SU-DHL-6 (cell line): ENCODE data around the gene HSPE1.

Experiments used
- H2AFZ ChIP-seq: fragments of 200-600 bp; sonication (generic); 2 replicates; pipeline ENCODE4 v1.6.1; 2014; ENCODE audit warnings: low read depth, mild to moderate bottlenecking, moderate library complexity, mixed read lengths, antibody characterized with exemption, low read length; ENCODE audit not compliant: severe bottlenecking
- H3F3A ChIP-seq: fragments of 200-600 bp; shearing (Covaris generic); 2 replicates; pipeline ENCODE4 v1.6.0; 2016; ENCODE audit warnings: antibody characterized with exemption, mild to moderate bottlenecking; ENCODE audit not compliant: insufficient read depth
- H3K27ac ChIP-seq: fragments of 200-600 bp; sonication (generic); 2 replicates; pipeline ENCODE4 v1.5.1; 2016; ENCODE audit warnings: low read depth, mild to moderate bottlenecking, low read length, moderate library complexity, mixed read lengths
- H3K27me3 ChIP-seq: fragments of 200-600 bp; sonication (generic), shearing (Covaris generic); 2 replicates; pipeline ENCODE4 v1.6.0; 2014; ENCODE audit warnings: mild to moderate bottlenecking, low read length
- H3K36me3 ChIP-seq: fragments of 200-600 bp; sonication (generic); 2 replicates; pipeline ENCODE4 v1.6.1; 2014; ENCODE audit warnings: mild to moderate bottlenecking, low read length, mixed read lengths
- H3K4me2 ChIP-seq: fragments of 300-600, 200-600 bp; shearing (Covaris generic), sonication (generic); 2 replicates; pipeline ENCODE4 v1.6.0; 2014; ENCODE audit warnings: low read length, low read depth, mild to moderate bottlenecking; ENCODE audit not compliant: poor library complexity, severe bottlenecking
- H3K4me3 ChIP-seq: fragments of 200-600 bp; sonication (generic); 2 replicates; pipeline ENCODE4 v1.5.1; 2014; ENCODE audit warnings: antibody characterized with exemption, low read length, mild to moderate bottlenecking, mixed read lengths; ENCODE audit not compliant: insufficient read depth, poor library complexity, severe bottlenecking
- H3K79me2 ChIP-seq: fragments of 200-600 bp; sonication (generic); 2 replicates; pipeline ENCODE4 v1.6.1; 2014; ENCODE audit warnings: mild to moderate bottlenecking, low read length, moderate library complexity; ENCODE audit not compliant: insufficient read depth
- H3K9ac ChIP-seq: fragments of 200-600 bp; sonication (generic); 2 replicates; pipeline ENCODE4 v1.7.0; 2014; ENCODE audit warnings: mild to moderate bottlenecking, low read length
- H3K9me2 ChIP-seq: fragments of 200-600 bp; sonication (generic); replicated peaks from 2 replicates; pipeline ENCODE4 v1.6.1; 2014; ENCODE audit warnings: low read length; ENCODE audit not compliant: insufficient read depth
- H3K9me3 ChIP-seq: fragments of 200-600 bp; sonication (generic); 2 replicates; pipeline ENCODE4 v1.6.1; 2014; ENCODE audit warnings: low read length, mixed read lengths; ENCODE audit not compliant: insufficient read depth
- H4K20me1 ChIP-seq: fragments of 200-600 bp; sonication (generic); 2 replicates; pipeline ENCODE4 v1.6.1; 2014; ENCODE audit warnings: low read depth, mild to moderate bottlenecking, antibody characterized with exemption, low read length, moderate library complexity, mixed read lengths
- EZH2phosphoT487 ChIP-seq: fragments of 200-600 bp; sonication (generic), shearing (Covaris generic); conservative IDR thresholded peaks from 2 replicates; pipeline ENCODE4 v1.6.1; 2018; ENCODE audit warnings: mild to moderate bottlenecking, antibody characterized with exemption, low read length, moderate library complexity, mixed read lengths
- TF ChIP-seq, protein P1 (sequence below): fragments of 200-600 bp; sonication (generic); IDR thresholded peaks from one replicate; pipeline ENCODE4 v1.5.1; 2017; ENCODE audit warnings: antibody characterized with exemption, mild to moderate bottlenecking, low read length, moderate library complexity; ENCODE audit not compliant: insufficient read depth, poor library complexity, severe bottlenecking

Gene HSPE1

DNA sequence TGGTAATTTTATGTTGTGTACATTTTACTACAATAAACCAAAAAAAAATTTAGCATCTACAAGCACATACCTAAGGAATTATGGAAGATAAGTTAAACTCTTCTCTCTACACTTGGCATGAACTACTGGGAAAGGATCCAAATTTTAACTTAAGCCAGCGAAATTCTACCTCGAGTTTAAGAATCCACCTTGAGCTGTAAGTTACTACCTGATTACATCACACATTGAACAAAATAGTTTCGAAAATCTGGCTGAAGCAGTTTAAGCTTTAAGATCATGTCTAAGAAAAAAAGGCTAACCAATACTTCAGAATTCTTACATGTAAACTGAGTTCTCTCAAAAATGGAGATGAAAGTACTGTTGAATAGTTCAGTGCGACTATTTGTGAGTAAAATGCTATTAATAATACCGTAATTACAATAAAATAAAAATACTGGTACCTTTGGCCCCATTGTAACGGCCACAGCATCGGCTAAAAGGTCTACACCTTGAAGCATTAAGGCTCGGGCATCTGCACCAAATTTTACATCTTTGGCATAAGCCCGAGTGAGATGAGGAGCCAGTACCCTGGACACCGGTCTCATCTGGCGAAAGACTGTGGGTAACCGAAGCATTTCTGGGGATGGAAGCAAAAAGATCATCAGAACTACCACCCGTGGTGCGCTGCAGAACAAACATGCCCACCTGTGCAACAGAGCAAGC is 1.8 kb upstream of the HSPE1 start:
- Histone ChIP-seq H4K20me1 (peaks cover 42% of the 10 kb centered on the region), H3F3A (peaks cover 54% of the 10 kb centered on the region), H3K4me2 (peak overlapping the region; percentile 83)

DNA sequence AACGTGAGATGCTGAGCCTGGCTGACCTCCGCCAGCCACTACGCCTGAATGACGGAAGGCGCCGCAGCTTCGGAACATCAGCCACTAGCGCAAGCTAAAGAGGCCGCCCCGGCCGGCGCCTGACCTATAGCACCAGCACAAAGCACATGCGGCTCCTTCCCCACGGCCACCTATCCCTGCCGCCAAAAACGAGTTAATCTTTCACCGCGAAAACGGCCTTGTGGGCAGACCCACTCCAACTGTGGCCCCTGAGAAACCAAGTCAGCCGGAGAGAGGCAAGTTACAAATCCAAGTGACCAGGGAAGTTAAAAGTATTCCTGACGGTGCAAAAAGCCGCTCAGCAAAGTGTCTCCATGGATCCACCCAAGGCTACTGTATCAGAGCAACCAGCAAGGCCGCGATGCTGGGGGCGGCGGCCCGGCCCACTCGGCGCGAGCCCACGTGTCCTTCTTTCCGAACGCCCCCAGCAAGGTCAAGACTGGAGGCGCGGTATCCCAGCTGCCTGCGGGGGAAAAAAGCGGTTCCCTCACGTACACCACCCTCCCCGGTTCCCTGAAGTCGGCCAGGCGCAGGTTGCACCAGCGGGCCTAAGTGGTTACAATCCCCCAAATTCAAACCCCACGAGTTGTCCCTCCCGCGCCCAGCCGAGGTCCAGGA is 1.1 kb upstream of the HSPE1 start:
- H3F3A ChIP-seq, result peaks cover 53% of the 10 kb centered on the region
- TF ChIP-seq EZH2phosphoT487, result no peak
- TF ChIP-seq, protein P1, sequence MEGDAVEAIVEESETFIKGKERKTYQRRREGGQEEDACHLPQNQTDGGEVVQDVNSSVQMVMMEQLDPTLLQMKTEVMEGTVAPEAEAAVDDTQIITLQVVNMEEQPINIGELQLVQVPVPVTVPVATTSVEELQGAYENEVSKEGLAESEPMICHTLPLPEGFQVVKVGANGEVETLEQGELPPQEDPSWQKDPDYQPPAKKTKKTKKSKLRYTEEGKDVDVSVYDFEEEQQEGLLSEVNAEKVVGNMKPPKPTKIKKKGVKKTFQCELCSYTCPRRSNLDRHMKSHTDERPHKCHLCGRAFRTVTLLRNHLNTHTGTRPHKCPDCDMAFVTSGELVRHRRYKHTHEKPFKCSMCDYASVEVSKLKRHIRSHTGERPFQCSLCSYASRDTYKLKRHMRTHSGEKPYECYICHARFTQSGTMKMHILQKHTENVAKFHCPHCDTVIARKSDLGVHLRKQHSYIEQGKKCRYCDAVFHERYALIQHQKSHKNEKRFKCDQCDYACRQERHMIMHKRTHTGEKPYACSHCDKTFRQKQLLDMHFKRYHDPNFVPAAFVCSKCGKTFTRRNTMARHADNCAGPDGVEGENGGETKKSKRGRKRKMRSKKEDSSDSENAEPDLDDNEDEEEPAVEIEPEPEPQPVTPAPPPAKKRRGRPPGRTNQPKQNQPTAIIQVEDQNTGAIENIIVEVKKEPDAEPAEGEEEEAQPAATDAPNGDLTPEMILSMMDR, result no peak
- peak overlapping the region; percentile 99 for H3K9ac ChIP-seq

More for the DNA sequence above, 1.8 kb upstream of the HSPE1 start:
- peak overlapping the region; percentile 91 for H3K4me3 ChIP-seq
- H3K9me3 ChIP-seq, result no peaks in the 10 kb centered on the region
- H3K27me3 ChIP-seq, result no peaks in the 10 kb centered on the region
- H3K36me3 ChIP-seq, result peaks cover 60% of the 10 kb centered on the region
- TF ChIP-seq EZH2phosphoT487, result no peak
- TF ChIP-seq, protein P1, result no peak
- peak overlapping the region; percentile 92; the same call in 1 of the 2 replicates for H3K27ac ChIP-seq
- H3K9ac ChIP-seq, result peak overlapping the region; percentile 99
- no peak overlapping the region for H2AFZ ChIP-seq
- no peaks in the 10 kb centered on the region for H3K9me2 ChIP-seq
- H3K79me2 ChIP-seq, result peaks cover 88% of the 10 kb centered on the region

DNA sequence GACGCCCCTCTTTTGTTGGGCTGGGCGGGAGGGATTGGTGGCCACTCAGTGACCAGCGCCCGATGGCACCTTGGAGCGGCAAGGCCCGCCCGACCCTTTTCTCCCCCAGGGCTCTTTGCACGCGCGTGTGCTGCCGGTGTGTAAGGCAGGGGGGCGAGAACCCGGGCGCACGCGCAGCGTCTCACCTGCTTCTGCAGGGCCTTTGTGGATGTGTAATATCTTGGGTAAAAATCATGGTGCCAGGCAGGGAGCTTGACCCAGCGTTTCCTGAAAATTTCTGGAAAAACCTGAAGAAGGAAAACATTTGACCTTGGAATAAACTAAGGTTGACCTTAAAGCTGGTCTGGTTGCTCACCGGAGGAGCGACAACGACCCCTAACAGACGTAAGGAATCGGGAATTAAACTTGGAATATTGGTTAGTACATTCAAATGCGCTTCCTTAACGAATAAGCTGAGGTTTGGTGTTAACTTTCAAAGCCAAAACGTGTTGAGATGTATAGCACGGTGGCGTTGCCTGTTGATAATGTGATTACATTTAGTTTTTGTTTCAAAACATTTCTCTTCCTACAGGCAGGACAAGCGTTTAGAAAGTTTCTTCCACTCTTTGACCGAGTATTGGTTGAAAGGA is 438 bp downstream of the HSPE1 start:
- TF ChIP-seq, protein P1, result no peak
- TF ChIP-seq EZH2phosphoT487, result no peak
- no peaks in the 10 kb centered on the region for H3K9me3 ChIP-seq
- peaks cover 49% of the 10 kb centered on the region for H3F3A ChIP-seq
- peak overlapping the region; percentile 92 for H3K27ac ChIP-seq
- peak overlapping the region; percentile 99 for H3K9ac ChIP-seq
- H3K9me2 ChIP-seq, result no peaks in the 10 kb centered on the region
- H3K4me3 ChIP-seq, result peak overlapping the region; percentile 91
- H4K20me1 ChIP-seq, result peaks cover 29% of the 10 kb centered on the region
- H3K27me3 ChIP-seq, result no peaks in the 10 kb centered on the region
- H3K4me2 ChIP-seq, result peak overlapping the region; percentile 86
- no peak overlapping the region for H2AFZ ChIP-seq
- peaks cover 52% of the 10 kb centered on the region for H3K36me3 ChIP-seq
- H3K79me2 ChIP-seq, result peaks cover 84% of the 10 kb centered on the region

More for the DNA sequence above, 1.1 kb upstream of the HSPE1 start:
- Histone ChIP-seq H3K9me2 (no peaks in the 10 kb centered on the region), H3K27ac (peak overlapping the region; percentile 92), H3K9me3 (no peaks in the 10 kb centered on the region), H3K4me3 (peak overlapping the region; percentile 91), H4K20me1 (peaks cover 41% of the 10 kb centered on the region), H3K36me3 (peaks cover 61% of the 10 kb centered on the region), H3K27me3 (no peaks in the 10 kb centered on the region), H2AFZ (no peak overlapping the region), H3K4me2 (peak overlapping the region; percentile 83), H3K79me2 (peaks cover 93% of the 10 kb centered on the region)
